ENCODE measurements around the gene EIF5AL1.
"Not testable (repeated sequence)": the region's sequence is repeated elsewhere in the genome, so short reads cannot be mapped to it uniquely, and the experiment has no call there.

Gene EIF5AL1

DNA sequence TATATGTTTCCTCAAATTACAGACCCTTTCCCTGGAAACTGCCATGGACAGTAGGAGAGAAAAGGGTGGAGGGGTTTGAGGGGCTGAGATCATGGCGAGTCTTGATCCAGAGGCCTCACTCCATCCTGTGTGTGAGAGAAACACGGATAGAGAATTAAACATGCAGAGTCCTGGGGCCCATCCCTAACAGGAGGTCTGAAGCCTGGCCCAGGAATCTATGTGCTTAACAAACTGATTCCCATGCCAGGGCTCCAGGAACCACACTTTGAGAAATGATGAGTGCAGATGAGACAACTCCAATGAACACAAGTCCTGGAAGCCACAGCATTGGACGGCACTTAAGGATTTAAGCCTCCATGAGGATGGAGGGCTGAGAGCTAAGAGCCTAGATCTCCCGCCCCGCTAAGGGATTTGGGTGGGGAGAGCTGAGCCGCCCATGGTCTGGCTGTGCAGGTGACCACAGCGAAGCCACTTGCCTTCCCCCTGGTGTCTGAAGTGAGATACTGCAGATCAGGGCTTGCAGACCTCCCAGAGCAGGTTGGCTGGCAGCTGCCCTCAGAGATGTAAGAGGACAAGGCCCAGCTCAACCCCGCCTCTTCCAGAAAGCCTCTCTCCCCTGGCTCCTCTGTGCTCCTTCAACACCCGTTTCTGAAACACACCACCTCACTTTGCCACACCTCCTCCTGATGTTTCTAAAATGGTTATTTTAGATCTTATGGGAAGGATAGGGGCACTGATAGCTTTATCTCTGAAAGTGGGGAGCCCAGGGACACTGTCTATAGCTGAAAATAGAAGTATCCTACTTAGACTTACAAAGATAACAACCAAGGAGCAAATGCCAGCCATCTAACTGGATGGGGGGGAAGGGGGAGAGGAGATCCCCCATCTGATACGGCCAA, 24.8 kb upstream of the EIF5AL1 start:
- DNase-seq (ENCODE audit: low read depth in 2 of 2): peak in 1 of 2 donors; percentile 20

DNA sequence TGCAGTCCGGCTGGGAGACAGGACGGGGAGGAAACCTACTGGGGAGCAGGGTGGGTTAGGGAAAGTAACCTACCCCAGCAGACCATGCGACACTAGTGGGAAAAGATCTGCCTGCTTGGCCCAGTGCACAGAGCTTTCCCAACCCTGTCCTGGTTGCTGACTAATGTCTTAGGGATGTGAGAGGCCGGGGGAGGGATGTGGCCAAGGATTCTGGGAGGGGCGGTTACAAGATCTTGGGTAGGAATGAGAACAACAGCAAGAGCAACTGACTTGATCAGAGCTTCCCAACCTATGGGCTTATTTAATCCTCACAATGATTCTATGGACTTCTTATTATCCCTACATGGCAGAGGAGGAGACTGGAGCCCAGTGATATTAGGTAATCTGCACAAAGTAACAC, 24.0 kb upstream of the EIF5AL1 start:
- DNase-seq (ENCODE audit: low read depth in 2 of 2): no peak

DNA sequence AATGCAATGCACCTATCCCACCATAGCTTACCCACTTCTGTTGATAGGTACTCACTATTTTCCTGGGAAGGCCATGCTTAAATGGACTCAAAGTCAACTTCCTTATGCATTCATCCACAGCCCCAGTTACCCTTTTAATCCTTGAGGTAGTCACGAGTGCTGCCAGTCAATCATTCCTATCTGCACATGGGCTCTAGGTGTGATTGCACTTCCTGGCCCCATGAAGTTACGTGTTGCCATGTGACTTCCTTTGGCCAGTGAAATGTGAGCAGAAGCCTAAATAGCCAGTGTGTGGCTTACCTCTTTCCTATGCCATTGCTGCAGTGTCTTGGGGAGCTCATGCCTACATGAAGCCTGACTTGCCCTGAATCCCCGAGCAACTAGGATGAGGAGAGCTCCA, 23.5 kb upstream of the EIF5AL1 start:
- DNase-seq (ENCODE audit: low read depth in 2 of 2): no peak

- DNase-seq (ENCODE audit: low read depth in 2 of 2): no peak
These were observed 21.8 kb upstream of the EIF5AL1 start for GRCh38 chr10:79490400-79491142.

- DNase-seq (ENCODE audit: low read depth in 2 of 2): no peak
These were observed 21.0 kb upstream of the EIF5AL1 start for GRCh38 chr10:79491143-79491835.

DNA sequence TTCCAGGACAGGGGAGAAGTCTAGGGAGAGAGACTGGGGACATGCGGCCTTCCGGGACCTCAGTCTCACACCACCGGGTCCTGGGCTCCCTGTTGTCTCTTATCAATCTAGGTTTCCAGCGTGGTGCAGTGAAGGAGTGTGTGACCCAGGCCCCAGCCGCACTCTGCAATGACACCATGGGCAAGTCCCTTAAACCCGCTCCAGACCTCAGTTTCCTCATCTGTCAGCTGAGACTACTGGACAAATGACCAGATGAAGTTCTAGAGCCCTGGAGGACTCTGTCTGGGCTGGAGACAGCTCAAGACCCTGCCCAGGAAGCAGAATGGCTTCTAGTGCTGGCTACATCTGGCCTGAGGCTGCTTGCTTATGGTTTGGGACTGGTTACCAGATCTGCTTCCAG, 20.1 kb upstream of the EIF5AL1 start:
- no peak for DNase-seq (ENCODE audit: low read depth in 2 of 2)

DNA sequence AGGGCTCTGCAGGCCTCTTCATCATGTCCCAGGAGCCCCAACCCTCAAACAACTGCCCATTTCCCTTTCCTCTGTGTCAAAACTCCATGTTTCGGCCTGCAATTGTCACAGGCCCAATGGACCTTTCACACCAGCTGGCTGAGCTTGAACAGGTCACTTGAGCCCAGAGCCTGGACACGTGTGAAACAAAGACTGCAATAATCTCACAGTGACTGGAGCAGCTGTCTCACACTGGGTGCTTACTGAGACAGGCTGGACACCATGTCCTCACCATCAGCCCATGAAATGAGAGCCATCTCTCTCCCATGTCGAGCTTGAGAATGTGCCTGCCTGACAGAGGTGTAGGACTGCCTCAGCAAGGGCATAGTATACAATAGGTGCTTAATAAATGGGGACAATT, 19.5 kb upstream of the EIF5AL1 start:
- no peak for DNase-seq (ENCODE audit: low read depth in 2 of 2)

GRCh38 chr10:79493806-79494205, 18.5 kb upstream of the EIF5AL1 start:
- no peak for DNase-seq (ENCODE audit: low read depth in 2 of 2)

GRCh38 chr10:79494871-79495705, 17.2 kb upstream of the EIF5AL1 start:
- DNase-seq (ENCODE audit: low read depth in 2 of 2): no peak

DNA sequence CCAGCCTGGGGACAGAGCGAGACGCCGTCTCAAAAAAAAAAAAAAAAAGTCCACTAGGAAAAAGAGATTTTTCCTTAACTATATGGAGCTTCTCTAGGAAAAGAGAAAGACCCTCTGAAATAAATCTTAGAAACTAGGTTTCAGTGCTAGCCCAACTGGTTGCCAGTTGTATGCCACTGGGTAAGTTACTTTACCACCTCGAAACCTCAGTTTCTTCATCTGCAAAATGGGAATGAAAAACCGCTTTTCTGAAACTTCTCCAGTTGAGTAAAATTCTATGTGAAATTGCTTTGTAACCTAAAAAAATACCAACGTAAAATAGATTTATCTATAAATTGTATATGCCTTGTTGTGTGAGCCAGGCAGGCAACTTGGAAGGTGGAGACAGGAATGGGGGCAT, 16.5 kb upstream of the EIF5AL1 start:
- no peak for DNase-seq (ENCODE audit: low read depth in 2 of 2)

GRCh38 chr10:79496896-79497295, 15.4 kb upstream of the EIF5AL1 start:
- no peak for DNase-seq (ENCODE audit: low read depth in 2 of 2)

GRCh38 chr10:79498291-79498829, 14.0 kb upstream of the EIF5AL1 start:
- no peak for DNase-seq (ENCODE audit: low read depth in 2 of 2)

DNA sequence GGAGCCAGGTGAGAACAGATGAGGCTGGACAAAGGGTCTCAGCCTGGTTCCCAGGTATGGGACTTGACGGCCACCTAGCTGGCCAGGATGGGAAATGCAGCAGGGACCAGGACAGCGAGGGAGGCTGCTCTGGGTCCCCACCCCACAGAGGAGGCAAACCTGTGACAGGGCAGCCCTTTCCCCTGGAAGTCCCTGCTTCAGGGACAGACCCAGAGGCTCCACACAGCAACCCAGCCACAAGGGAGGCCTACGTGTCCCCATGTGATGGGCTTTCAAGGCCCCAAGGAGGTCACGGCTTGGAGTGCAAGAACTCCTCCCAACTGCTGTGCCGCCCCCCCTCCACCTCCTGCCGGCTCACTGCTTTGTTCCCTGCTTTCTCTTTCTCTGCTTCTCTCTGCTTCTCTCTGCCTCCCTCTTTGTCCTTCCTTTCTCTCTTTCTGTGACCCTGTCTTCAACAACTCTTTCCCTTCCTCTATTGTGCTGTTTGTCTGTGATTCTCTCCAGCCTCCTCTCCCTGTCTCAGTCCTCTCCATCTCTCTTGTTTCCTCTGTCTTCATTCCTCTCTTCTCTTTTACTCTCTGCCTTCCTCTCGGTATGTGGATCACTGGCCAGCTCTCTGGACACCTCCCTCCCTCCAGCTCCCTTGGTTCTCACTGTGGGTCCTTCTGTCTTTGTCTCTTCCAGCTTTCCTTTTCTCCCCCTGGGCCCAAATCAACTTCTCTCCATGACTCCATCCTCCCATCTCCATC, 9.6 kb upstream of the EIF5AL1 start:
- DNase-seq (ENCODE audit: low read depth in 2 of 2): no peak

DNA sequence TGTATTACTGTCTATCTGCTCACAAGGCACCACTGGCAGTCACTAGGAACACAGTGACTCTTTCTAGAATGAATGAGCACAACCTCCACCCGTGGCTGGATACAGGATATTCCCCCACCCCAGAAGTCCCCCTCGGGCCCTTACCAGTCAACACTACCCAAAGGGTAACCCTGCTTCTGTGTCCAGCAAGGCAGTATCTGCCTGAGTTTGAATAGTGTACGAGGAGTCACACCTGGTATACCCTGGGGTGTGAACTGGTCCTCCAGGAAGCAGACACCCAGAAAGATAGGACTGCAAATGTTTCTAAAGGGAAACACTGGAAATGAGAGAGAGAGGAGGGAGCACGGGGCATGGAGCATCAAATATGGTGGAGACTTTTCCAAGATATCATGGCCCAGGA, 8.5 kb upstream of the EIF5AL1 start:
- not testable (repeated sequence) for DNase-seq (ENCODE audit: low read depth in 2 of 2)

DNA sequence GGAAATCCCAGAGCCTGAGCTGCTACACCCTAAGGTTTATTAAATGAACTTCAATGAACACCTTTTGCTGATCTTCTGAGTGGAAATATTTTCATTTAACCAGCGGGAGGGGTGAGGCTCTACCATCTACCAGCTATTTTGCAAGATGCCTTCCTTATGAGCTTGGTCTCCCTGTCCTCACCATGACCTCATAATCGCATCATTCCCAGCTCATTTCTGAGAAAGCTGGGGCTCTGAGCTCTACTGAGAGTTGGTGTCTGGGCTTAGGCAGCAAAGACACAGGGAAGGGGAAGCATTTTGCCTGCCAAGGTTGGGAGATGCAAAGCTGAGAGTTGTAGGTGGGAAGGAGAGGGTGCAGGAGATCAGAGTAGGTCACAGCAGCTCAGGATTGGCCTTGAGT, 7.8 kb upstream of the EIF5AL1 start:
- not testable (repeated sequence) for DNase-seq (ENCODE audit: low read depth in 2 of 2)

- not testable (repeated sequence) for DNase-seq (ENCODE audit: low read depth in 2 of 2)
These were observed 7.0 kb upstream of the EIF5AL1 start for GRCh38 chr10:79505328-79505727.

- no peak for DNase-seq (ENCODE audit: low read depth in 2 of 2)
These were observed 6.5 kb upstream of the EIF5AL1 start for GRCh38 chr10:79505829-79506228.

DNA sequence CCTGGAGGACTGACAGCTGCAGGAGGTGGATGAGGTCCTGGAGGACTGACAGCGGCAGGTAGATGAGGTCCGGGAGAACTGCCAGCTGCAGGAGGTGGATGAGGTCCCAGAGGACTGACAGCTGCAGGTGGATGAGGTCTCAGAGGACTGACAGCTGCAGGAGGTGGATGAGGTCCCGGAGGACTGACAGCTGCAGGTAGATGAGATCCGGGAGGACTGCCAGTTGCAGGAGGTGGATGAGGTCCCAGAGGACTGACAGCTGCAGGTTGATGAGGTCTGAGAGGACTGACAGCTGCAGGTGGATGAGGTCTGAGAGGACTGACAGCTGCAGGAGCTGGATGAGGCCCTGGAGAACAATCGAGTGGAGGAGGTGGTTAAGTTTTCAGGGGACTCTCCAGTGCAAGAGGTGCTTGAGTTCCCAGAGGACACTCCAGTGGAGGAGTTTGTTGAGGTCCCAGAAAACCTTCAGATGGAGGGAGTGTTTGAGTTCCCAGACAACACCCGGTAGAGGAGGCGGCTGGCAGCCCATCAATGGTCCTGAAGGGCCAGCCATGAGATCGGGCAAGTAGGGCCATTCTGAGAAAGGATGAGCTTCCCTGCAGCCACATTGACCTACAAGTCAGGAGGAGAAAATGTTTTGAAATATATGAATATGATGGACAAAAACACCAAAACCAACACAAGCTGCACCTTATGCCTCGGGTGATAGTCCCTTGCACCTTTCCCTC, 4.7 kb upstream of the EIF5AL1 start:
- DNase-seq (ENCODE audit: low read depth in 2 of 2): no peak

DNA sequence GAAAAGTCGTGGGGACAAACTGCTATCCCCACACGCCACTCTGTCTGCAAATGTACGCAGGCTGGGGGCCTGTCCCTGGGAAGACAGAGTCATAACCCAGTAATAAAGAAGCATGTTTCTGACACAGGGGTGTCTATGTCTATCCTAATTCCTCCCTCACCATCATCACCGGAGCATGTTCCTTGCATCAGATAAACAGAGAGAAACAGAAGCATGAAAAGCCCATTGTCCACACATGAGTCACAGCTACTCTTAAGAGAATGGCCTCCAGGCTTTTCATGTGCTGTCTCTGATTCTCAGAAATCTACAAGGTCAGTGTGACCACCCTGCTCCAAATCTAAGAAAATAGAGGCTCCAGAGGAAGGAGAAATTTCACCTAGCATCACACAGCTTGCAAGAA, 4.1 kb upstream of the EIF5AL1 start:
- not testable (repeated sequence) for DNase-seq (ENCODE audit: low read depth in 2 of 2)
